COLO668 (cell line): ENCODE data around the gene STON1.
"Not testable (repeated sequence)": the region's sequence is repeated elsewhere in the genome, so short reads cannot be mapped to it uniquely, and the experiment has no call there.

ENCODE experiments used
- DNase-seq: peaks from one replicate; lab custom pipeline; 2025; ENCODE audit not compliant: unreplicated experiment; lab: John Stamatoyannopoulos, UW

Gene STON1

GRCh38 chr2:48528431-48528830 lies 1.5 kb upstream of the STON1 start:
- DNase-seq = no peak

- DNase-seq = no peak
These were observed 760 bp upstream of the STON1 start for GRCh38 chr2:48529194-48529593.

DNA sequence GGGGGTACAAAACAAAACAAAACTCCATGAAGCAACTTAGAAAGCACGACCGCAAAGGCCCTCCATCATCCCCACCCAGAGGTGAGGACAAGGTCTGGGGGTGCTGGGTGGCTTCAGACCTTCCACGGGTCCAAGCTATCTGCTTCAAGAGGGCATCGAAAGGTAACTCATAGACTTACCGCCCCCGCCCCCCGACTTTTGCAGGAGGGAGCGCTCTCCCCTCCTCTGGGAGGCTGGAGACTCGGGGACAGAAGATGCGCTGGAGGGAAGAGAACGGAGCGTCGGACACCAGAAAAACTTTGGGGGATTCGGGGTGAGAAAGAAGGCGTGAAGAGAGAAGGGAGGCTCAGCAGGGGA lies 300 bp upstream of the STON1 start:
- no peak for DNase-seq

DNA sequence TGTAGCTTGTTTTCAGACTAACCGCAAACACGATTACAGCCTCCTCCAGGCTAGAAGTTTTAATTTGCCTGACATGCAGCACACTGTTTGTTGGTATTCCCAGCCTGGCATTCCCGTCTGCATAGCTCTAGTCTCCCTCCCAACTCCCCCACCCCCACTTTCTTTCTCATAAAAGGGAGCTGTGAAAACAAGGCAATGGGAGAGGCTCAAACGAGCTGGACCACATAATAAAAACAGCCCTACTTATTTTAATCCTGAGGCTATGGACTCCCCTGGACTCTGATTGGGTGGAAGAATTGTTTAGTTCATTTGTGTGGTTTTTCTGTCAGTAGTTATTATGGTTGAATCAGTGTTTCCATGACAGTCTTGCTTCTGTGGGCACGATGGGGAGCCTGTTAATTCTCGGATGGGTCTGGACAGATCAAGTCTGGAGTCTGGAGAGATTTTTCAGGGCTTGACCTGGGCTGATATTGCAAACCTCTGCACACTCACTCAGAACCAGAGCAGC lies 1.2 kb downstream of the STON1 start:
- DNase-seq = no peak

DNA sequence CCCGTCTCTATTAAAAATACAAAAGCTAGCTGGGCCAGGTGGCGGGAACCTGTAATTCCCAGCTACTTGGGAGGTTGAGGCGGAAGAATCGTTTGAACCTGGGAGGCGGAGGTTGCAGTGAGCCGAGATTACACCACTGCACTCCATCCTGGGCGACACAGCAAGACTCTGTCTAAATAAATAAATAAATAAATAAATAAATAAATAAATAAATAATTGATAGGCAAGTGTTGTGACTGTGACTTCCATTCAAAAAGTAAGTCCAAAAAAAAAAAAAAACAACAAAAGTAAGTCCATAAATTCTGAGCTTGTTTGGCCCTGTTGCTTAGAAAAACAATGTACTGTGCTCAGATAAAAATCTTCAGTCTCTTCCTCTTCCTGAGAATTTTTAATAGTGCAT lies 2.2 kb downstream of the STON1 start:
- no peak for DNase-seq

DNA sequence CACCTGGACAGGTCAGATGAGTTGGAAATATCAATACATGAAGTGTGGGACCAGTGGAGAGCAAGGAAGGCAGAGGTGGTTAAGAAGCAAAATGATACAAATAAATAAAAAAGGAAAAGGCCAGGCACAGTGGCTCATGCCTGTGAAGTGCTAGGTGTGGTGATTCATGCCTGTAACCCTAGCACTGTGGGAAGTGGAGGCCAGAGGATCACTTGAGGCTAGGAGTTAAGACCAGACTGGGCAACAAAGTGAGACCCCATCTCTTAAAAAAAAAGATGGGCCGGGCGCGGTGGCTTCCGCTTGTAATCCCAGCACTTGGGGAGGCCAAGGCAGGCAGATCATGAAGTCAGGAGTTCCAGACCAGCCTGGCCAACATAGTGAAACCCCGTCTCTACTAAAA lies 2.9 kb downstream of the STON1 start:
- no peak for DNase-seq

GRCh38 chr2:48534781-48535180 lies 4.8 kb downstream of the STON1 start:
- DNase-seq = no peak

GRCh38 chr2:48540237-48540935 lies 10.4 kb downstream of the STON1 start:
- DNase-seq = no peak

GRCh38 chr2:48541666-48542389 lies 11.9 kb downstream of the STON1 start:
- DNase-seq = no peak

DNA sequence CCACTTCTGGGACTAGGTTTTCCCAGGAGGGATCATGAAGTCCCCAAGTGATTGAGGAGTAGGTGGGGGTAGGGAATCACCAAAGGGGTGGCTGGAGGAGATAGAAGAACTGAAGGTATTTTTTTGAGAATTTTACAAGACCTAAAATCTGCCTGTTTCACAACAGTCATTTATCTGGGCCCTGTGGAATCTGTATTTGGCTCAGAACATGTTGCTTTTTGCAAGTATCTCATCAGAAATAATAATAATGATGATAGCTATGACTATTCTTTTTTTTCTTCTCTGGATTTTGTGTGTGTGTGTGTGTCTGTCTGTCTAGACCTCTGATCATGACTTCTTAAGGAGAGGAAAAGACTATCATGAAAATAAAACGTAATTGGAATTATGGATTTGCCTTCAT lies 13.9 kb downstream of the STON1 start:
- no peak for DNase-seq

- DNase-seq = no peak
These were observed 15.3 kb downstream of the STON1 start for GRCh38 chr2:48545244-48545643.

DNA sequence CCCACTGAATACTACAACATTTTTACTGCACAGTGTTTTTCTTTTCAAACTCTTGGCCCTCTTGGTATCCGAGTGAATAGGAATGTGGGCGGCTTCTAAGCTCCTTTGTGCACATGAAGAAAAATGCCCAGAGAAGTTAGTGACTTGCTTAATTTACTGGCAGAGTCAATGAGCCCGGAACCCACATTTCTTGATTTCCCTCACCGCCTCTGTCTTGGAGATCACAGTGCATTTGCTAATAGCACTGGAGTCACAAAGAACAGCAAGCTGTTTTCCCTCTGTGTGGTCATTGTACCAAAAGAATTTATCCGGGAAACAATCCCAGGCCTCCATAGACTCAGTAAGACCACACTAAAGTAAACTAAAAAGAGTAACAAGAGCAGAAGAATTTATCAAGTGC lies 18.9 kb downstream of the STON1 start:
- no peak for DNase-seq

DNA sequence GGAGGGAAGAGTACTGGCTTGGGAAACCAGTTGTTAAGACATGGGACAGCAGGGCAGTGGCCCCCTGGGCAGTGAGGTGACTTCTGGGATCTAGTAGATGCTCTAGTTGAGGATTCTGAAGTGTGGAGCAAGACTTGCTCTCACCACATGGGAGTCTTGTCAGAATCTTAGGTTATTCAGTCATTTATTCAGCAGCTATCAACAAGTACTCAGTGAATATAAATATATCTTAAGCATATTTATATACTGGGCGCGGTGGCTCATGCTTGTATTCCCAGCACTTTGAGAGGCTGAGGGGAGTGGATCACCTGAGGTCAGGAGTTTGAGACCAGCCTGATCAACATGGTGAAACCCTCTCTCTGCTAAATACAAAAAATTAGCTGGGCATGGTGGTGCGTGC lies 20.0 kb downstream of the STON1 start:
- no peak for DNase-seq

- no peak for DNase-seq
These were observed 21.6 kb downstream of the STON1 start for GRCh38 chr2:48551548-48551947.

- not testable (repeated sequence) for DNase-seq
These were observed 25.1 kb downstream of the STON1 start for GRCh38 chr2:48555071-48555470.

- no peak for DNase-seq
These were observed 28.5 kb downstream of the STON1 start for GRCh38 chr2:48558456-48558855.

- no peak for DNase-seq
These were observed 30.7 kb downstream of the STON1 start for GRCh38 chr2:48560546-48561209.

DNA sequence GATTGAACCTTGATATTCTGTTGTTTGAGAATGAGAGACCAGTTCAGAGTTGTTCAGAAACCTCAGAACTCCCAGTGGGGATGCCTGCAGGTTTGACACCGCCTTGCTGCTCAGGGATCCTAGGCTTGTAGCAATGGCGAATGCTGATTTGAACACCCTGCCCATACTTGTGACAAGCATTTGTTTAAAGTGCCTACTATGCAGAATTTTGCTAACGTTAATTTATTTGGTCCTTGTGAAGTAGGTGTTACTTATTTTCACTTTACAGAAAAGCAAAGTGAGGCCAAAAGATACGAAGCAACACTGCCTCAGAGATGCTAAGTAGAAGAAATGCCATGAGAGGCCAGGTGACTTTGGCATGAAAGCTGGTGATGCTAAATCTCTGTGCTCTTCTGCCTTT lies 32.3 kb downstream of the STON1 start:
- no peak for DNase-seq

GRCh38 chr2:48566592-48567310 lies 36.8 kb downstream of the STON1 start:
- no peak for DNase-seq

DNA sequence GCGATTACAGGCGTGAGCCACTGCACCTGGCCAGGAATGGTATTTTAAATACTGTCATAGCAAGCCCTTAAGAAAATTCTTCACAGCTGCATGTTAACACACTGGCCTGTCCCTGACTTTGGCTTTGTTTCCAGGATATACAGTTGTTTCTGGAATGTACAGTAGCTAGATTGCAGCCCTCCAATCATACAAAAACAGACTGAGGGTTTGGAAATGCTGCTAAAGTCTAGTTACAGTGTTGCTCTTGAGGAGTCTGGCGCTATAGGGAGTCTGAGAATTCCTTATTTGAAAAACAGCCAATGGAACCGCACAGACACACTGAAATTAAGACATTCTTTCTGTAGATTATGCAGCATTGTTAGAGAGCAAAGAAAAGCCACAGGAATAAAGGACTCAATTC lies 37.7 kb downstream of the STON1 start:
- no peak for DNase-seq

DNA sequence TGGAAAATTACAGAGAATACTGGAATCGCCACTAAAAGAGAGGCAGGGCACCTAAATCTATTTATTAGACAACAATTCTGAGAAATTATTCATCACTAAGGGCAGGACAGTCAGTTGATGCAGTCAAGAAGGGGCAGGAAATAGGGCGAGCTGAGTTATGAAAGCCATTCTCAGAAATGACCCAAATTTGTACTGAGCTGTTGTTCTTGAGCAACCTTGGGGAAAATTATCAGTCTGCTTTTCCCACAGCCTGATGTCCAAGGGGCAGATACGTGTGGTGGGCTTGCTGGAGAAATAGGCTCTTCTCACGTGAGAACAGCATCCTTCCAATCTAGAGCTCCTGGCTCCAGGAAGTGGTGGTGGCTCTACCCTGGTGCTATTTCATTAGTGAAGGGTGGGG lies 38.6 kb downstream of the STON1 start:
- DNase-seq = no peak

DNA sequence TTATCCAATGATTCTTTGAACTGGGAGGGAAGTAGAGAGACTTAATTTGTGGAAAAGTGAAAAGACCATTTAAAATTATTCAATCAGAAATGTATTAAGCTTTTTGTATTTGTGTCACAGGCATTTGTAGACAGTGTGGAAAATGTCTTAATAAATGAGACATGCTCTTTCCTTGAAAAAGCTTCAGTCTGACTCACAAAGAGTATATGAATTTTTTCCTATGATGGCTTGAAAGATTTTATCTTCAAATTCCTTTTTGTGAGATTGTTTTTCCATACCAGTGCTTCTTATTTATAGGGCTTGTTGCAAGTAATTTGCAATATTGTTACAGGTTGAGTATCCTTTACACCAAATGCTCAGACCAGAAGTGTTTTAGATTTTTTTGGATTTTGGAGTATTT lies 39.5 kb downstream of the STON1 start:
- DNase-seq = no peak
